Naive thymus-derived CD8-positive, alpha-beta T cell (primary cell): Measurements from ENCODE around the gene CPVL. TPM values are rescaled to one million over a fixed set of nuclear protein-coding genes. Genes with fewer than 3 reads are reported as not detected.

Experiments
- ATAC-seq, 2 donors: fragments of 150-1000 bp; cut with Tn5 transposase in 1 of 2; sonication (Bioruptor Pico), chemical (Tn5 transposase) in 1 of 2; 1 replicate in 1 of 2; 2 replicates in 1 of 2; pipeline ENCODE4 v1.10.0; 2021; ENCODE audit warnings: mild to moderate bottlenecking in 2 of 2, moderate library complexity in 2 of 2
- POLR2A ChIA-PET: fragments of 350-600 bp; sonication (Branson Sonifier 250); formaldehyde crosslinking; loops from one replicate; lab custom pipeline; 2021; ENCODE audit warnings: antibody characterized with exemption; lab: Charles Lee
- DNase-seq, 10 donors: peaks; one replicate each; pipeline versions ENCODE4 v3.0.0 to v3.0.0-alpha.2; 2020 to 2022
- H3K27ac Mint-ChIP-seq, 10 donors: one replicate each; pipeline ENCODE4 v1.8.0; 2020 to 2022; ENCODE audit warnings: mild to moderate bottlenecking in 10 of 10, mixed read lengths in 10 of 10, moderate library complexity in 4 of 10, inconsistent platforms in 1 of 10
- H3K27me3 Mint-ChIP-seq, 5 donors: one replicate each; pipeline ENCODE4 v1.8.0; 2021 to 2022; ENCODE audit warnings: mixed read lengths in 5 of 5
- H3K36me3 Mint-ChIP-seq, 3 donors: one replicate each; pipeline ENCODE4 v1.8.0; 2020 to 2022; ENCODE audit warnings: mixed read lengths in 3 of 3, mild to moderate bottlenecking in 2 of 3, inconsistent platforms in 1 of 3
- H3K4me1 Mint-ChIP-seq, 4 donors: one replicate each; pipeline ENCODE4 v1.8.0; 2021 to 2022; ENCODE audit warnings: mixed read lengths in 4 of 4
- H3K4me3 Mint-ChIP-seq, 10 donors: one replicate each; pipeline ENCODE4 v1.8.0; 2020 to 2022; ENCODE audit warnings: mild to moderate bottlenecking in 10 of 10, mixed read lengths in 10 of 10, moderate library complexity in 6 of 10, inconsistent platforms in 1 of 10
- H3K9me3 Mint-ChIP-seq, 9 donors: one replicate each; pipeline ENCODE4 v1.8.0; 2020 to 2022; ENCODE audit warnings: mixed read lengths in 9 of 9, mild to moderate bottlenecking in 3 of 9, inconsistent platforms in 1 of 9, moderate library complexity in 1 of 9
- polyA plus RNA-seq, 3 donors: library from polyadenylated mRNA; unstranded; fragments of 300-500 nt; fragmentation: Illumina TruSeq; gene quantifications; one replicate each; pipeline ENCODE4 v1.2.3, GENCODE V29; 2021
- total RNA-seq, 8 experiments: library from RNA in 2 of 8; stranded (reverse) in 2 of 8; gene quantifications; one replicate each; pipeline ENCODE4 v1.2.3 and lab custom pipeline; 2021 to 2026

Gene CPVL
- total and polyA plus RNA-seq, 5 experiments from 2014 or later, result 0.70 to 1.4 (median 0.98) TPM; not detected in 1

DNA sequence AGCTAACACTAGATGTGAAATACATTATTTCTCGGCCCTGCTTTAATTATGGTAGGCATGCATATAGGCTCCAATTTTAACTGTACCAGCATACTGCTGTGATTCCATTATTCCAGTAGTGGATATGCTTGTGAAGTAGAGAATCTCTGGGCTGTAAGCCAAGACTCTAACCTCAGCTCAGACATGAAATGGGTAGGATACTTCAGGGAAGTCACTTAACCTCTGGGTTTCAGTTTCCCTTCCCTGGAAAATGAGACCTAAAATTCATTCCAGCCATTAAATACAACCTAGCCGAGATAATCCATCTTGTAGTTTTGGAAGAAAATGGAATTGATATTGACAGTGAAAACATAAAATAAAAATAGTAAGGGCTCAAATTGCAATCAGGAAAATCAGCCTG, 128.6 kb downstream of the CPVL start:
- Mint-ChIP-seq H3K27me3 (peaks cover 0 to 5% (median 0%) of the 10 kb centered on the region in 5 donors), H3K36me3 (peaks cover 0 to 6% (median 0%) of the 10 kb centered on the region in 3 donors), H3K9me3 (peaks cover 0 to 24% (median 8%) of the 10 kb centered on the region in 9 donors), H3K27ac (no peak overlapping the region), H3K4me1 (no peaks in the 10 kb centered on the region), H3K4me3 (no peak overlapping the region)
- ATAC-seq (no peak), DNase-seq (no peak)
- POLR2A ChIA-PET, result no interaction called here

DNA sequence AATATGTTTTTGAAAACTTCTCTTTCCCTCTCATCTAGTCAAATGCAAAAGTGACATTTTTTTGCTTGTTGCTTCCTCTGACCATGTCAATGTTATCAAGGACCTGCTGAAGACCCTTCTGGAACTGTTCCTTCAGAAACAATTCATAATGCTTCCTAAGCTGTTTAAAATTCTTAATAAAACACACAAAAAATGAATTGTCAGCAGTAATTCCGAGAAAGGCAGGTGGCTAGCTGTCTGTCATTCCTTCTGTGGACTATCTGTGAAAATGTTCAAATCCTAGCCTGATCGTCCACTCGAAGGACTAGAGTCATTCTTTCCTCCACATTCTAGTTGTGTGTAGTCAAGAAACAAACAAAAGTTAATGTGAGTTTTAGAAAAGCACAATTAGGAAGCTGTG, 131.6 kb downstream of the CPVL start:
- H3K36me3 Mint-ChIP-seq, result no peaks in the 10 kb centered on the region
- ATAC-seq (no peak), DNase-seq (no peak)
- H3K4me3 Mint-ChIP-seq, result no peak overlapping the region
- no peaks in the 10 kb centered on the region for H3K4me1 Mint-ChIP-seq
- POLR2A ChIA-PET, result no interaction called here
- peaks cover 0 to 2% (median 0%) of the 10 kb centered on the region in 9 donors for H3K9me3 Mint-ChIP-seq
- H3K27ac Mint-ChIP-seq, result no peak overlapping the region
- peaks cover 0 to 2% (median 0%) of the 10 kb centered on the region in 5 donors for H3K27me3 Mint-ChIP-seq

DNA sequence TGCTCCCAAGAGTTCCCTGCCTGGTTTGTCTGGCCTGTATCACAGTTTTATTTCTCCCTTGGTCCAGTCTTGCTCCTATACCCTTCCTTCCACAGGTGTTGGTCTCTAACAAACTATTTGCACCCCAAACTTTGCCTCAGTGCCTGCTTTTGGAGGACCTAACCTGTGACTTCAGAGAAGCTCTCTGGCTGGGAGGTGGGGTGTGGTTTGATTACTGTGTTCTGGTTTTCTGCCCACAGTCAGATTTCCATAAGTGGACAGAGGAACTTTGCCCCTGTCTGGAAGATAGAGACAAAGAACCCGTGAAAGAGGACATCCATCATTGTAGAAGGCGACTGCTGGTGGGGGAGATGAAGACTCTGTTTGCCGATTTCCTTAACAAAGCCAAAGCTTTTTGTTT, 132.4 kb downstream of the CPVL start:
- Mint-ChIP-seq H3K4me1 (no peaks in the 10 kb centered on the region), H3K36me3 (no peaks in the 10 kb centered on the region), H3K27ac (no peak overlapping the region), H3K27me3 (peaks cover 0 to 2% (median 0%) of the 10 kb centered on the region in 5 donors), H3K9me3 (no peaks in the 10 kb centered on the region), H3K4me3 (no peak overlapping the region)
- POLR2A ChIA-PET, result no interaction called here
- ATAC-seq, result no peak
- DNase-seq, result no peak

DNA sequence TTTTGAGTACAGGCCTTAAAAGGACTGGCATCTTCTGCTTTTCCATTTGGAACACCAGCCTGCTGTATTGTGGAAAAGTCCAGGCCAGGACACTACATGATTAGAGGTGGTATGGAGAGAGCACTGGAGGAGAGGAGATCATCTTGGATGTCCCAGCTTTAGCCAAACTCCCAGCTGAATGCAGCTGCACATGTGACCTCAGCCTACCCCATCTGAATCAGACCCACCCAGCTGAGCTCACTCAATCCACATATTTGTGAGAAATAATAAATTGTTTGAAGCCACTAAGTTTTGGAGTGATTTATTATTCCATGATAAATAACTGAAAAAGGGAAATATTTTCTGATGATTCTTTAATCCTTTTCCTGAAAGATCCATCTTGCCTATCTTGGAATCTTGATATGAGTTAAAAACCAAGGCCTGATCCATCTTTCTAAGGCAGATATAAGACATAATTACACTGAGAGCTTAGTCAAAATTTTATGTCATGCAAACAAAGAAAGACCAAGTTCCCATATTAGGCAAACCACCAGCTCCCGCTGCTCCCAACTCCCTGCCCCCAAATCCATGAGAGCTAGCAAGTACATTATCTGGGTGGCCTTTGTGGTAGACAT, 133.1 kb downstream of the CPVL start:
- peaks cover 0 to 2% (median under 1%) of the 10 kb centered on the region in 5 donors for H3K27me3 Mint-ChIP-seq
- H3K4me3 Mint-ChIP-seq, result no peak overlapping the region
- H3K4me1 Mint-ChIP-seq, result no peaks in the 10 kb centered on the region
- H3K9me3 Mint-ChIP-seq, result no peaks in the 10 kb centered on the region
- DNase-seq (no peak), ATAC-seq (no peak)
- POLR2A ChIA-PET, result no interaction called here
- no peaks in the 10 kb centered on the region for H3K36me3 Mint-ChIP-seq
- no peak overlapping the region for H3K27ac Mint-ChIP-seq

DNA sequence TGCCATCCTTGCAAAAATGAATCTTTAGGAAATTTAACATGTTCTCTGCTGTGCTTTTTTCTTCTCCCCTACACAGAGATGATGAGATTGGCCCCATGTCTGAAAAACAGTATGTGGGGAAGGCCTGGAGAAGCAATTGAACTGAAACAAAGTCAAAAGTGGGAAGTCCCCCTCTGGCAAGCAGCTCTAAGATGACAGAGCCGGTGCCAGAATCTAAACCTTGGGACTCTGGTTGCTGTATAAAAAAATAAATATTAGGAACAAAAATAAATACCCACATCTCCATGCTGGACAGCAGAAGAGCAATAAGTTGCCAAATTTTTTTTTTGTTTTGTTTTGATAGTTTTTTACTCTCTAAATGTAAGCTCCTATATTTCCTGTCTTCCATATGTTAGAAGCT, 136.4 kb downstream of the CPVL start:
- DNase-seq (no peak), ATAC-seq (no peak)
- Mint-ChIP-seq H3K36me3 (no peaks in the 10 kb centered on the region), H3K27ac (no peak overlapping the region), H3K9me3 (peaks cover 0 to 4% (median 0%) of the 10 kb centered on the region in 9 donors), H3K27me3 (peaks cover 0 to 9% (median 5%) of the 10 kb centered on the region in 5 donors), H3K4me1 (no peaks in the 10 kb centered on the region), H3K4me3 (no peak overlapping the region)
- POLR2A ChIA-PET, result no interaction called here

DNA sequence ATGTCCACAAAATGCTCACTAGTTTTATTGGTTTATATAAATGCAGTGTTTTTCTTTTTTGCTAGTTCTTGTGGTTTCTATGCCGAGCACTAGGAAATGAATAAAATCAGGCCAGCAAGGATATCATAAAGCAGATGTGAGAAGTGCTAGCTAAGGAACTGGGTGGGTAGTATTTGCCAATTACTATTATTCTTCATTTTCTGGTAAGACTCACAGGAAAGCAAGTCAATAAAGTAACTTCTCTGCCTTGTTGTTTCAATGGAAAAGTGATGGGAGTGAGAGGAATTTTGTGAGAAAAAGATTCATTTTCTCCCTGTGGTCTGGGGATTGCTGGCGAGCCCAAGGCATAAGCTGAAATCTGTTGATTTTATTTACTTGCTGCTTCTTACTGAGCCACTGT, 137.7 kb downstream of the CPVL start:
- ATAC-seq (no peak), DNase-seq (no peak)
- H3K27me3 Mint-ChIP-seq, result peaks cover 0 to 9% (median 5%) of the 10 kb centered on the region in 5 donors
- H3K36me3 Mint-ChIP-seq, result no peaks in the 10 kb centered on the region
- no peak overlapping the region for H3K27ac Mint-ChIP-seq
- POLR2A ChIA-PET, result no interaction called here
- peaks cover 0 to 4% (median 0%) of the 10 kb centered on the region in 9 donors for H3K9me3 Mint-ChIP-seq
- H3K4me1 Mint-ChIP-seq, result no peaks in the 10 kb centered on the region
- no peak overlapping the region for H3K4me3 Mint-ChIP-seq

DNA sequence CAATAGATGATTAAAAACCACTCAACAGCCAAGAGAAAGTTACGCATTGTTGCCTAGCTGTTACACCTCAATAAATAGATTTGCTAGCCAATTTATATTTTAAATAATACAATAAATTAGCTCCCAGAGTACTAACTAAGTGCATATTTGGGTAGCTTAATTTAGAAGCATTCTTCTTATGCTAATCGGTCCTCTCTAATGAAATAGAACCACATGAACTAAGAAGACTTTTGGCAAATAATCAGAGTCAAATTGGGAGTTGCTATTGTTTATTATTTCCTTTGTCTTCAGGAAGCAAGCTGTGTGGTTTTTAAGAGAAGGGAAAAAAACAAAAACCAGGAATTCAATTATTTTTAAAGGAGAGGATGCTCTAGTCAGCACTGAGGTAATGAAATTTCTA, 139.2 kb downstream of the CPVL start:
- DNase-seq (no peak), ATAC-seq (no peak)
- H3K27me3 Mint-ChIP-seq, result peaks cover 0 to 9% (median 5%) of the 10 kb centered on the region in 5 donors
- no peaks in the 10 kb centered on the region for H3K4me1 Mint-ChIP-seq
- no peak overlapping the region for H3K27ac Mint-ChIP-seq
- H3K4me3 Mint-ChIP-seq, result no peak overlapping the region
- POLR2A ChIA-PET, result no interaction called here
- H3K9me3 Mint-ChIP-seq, result peaks cover 0 to 4% (median 0%) of the 10 kb centered on the region in 9 donors
- H3K36me3 Mint-ChIP-seq, result no peaks in the 10 kb centered on the region

DNA sequence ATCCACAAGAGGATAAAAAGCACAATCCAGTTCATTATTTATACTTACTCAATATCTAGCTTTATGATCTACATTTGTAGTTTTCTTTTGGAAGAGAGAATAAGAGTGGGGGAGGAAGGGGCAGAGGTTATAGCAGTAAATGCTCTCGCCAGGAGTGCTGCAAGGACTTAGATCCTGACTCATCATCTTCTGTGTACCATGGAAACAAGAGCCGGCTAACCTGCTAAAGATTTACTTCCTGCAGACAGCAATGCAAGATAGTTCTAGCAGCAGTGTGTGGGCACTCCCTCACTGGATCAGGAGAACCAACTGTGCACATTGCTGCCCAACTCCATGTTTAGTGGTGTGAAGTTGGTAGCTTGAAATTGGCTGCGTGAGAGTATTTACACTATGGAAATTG, 140.5 kb downstream of the CPVL start:
- ATAC-seq (no peak), DNase-seq (no peak)
- Mint-ChIP-seq H3K36me3 (no peaks in the 10 kb centered on the region), H3K4me1 (no peaks in the 10 kb centered on the region), H3K27me3 (peaks cover 0 to 9% (median 5%) of the 10 kb centered on the region in 5 donors), H3K27ac (no peak overlapping the region), H3K4me3 (no peak overlapping the region), H3K9me3 (peaks cover 0 to 4% (median 0%) of the 10 kb centered on the region in 9 donors)
- POLR2A ChIA-PET, result no interaction called here

DNA sequence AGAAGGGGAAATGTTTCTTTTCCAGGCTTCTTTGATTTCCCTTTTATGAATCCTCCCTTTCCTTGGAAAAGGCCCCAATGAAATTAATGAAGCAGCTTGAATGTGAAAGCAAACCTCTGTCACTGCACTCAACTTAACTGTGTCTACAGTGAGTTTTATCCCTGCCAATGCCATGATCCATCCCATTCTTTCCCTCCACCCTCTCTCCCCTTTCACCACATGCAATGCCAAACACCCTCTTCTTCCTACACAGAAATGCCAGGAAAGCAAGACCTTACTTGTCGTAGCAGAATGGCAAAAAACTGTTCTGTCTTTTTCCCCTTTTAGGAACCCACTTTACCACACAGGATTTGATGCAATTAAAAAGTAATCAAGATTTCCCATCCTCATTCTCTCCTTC, 140.9 kb downstream of the CPVL start:
- Mint-ChIP-seq H3K4me1 (no peaks in the 10 kb centered on the region), H3K9me3 (peaks cover 0 to 4% (median 0%) of the 10 kb centered on the region in 9 donors)
- no peak for ATAC-seq

DNA sequence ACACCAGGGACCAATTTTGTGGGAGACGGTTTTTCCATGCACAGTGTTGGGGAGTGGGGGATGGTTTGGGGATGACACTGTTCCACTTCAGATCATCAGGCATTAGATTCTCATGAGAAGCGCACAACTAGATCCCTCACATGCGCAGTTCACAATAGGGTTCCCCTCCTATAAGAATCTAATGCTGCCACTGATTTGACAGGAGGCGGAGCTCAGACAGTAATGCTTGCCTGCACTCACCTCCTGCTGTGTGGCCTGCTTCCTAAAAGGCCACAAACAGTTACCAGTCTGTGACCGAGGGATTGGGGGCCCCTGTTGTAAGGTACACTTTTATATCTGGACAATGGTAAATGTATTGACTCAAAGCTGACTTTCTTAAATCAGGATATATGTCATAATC, 142.6 kb downstream of the CPVL start:
- Mint-ChIP-seq H3K27ac (no peak overlapping the region), H3K27me3 (peaks cover 0 to 9% (median 5%) of the 10 kb centered on the region in 5 donors), H3K9me3 (peaks cover 0 to 4% (median 0%) of the 10 kb centered on the region in 9 donors), H3K4me1 (no peaks in the 10 kb centered on the region), H3K4me3 (no peak overlapping the region), H3K36me3 (no peaks in the 10 kb centered on the region)
- no peak for ATAC-seq
- POLR2A ChIA-PET, result no interaction called here
- DNase-seq, result no peak

More for the DNA sequence above, 140.9 kb downstream of the CPVL start:
- Mint-ChIP-seq H3K4me3 (no peak overlapping the region), H3K27me3 (peaks cover 0 to 9% (median 5%) of the 10 kb centered on the region in 5 donors), H3K27ac (no peak overlapping the region), H3K36me3 (no peaks in the 10 kb centered on the region)
- POLR2A ChIA-PET, result no interaction called here
- no peak for DNase-seq

DNA sequence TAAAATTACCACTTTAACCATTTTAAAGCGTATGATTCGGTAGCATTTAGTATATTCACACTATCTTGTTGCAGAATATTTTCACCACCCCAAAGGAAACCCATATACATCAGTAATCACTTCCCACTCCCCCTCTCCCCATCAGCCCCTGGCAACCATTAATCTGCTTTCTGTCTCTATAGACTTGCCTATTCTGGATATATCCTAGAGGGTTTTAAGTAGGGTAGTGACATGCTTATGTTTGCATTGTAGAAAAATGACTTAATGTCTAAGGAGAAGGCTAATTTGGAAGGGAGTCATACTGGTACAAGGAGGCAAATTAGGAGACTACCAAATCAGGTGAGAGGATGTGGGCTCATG, 145.6 kb downstream of the CPVL start:
- no peaks in the 10 kb centered on the region for H3K4me1 Mint-ChIP-seq

DNA sequence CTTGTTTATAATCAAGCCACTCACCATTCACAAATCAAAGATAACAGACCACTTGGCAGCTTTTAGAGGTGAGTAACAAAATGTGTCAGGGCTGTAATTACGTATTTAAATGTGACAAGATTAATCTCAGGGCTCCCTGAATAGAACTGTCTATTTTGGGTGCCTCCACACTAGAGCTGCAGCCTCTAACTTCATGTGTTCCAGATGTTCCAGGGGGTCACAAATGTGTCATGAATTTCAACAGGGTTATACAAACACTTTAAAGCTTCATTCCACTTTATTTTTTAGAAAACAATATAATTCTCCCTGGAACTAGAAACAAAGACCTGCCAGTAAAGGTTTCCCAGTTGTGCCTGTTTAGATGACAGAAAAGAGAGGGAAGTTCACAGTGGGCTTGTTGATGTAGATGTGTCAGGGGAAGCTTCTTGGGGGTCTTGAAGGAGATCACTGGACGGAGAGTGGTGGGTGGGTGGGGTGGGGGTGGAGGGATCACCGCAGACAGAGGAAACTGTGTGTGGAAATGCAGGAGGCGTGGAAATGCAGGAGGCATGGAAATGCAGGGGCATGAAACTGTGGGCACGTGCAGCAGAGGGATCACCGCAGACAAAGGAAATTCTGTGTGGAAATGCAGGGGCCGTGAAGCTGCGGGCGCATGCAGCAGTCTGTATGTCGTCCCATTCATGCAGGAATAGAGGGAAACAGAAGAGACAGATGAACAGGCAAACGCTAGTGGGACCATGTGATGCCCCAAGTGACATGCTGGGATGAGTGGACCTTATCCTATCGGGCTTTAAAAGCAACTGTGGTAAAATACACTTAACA, 146.2 kb downstream of the CPVL start:
- H3K4me3 Mint-ChIP-seq, result no peak overlapping the region
- POLR2A ChIA-PET, result no interaction called here

More for the DNA sequence above, 145.6 kb downstream of the CPVL start:
- ATAC-seq, result no peak
- Mint-ChIP-seq H3K36me3 (no peaks in the 10 kb centered on the region), H3K27ac (no peak overlapping the region), H3K27me3 (peaks cover 0 to 5% (median 3%) of the 10 kb centered on the region in 5 donors), H3K4me3 (no peak overlapping the region), H3K9me3 (peaks cover 0 to 4% (median 0%) of the 10 kb centered on the region in 9 donors)
- no peak for DNase-seq
- POLR2A ChIA-PET, result no interaction called here

DNA sequence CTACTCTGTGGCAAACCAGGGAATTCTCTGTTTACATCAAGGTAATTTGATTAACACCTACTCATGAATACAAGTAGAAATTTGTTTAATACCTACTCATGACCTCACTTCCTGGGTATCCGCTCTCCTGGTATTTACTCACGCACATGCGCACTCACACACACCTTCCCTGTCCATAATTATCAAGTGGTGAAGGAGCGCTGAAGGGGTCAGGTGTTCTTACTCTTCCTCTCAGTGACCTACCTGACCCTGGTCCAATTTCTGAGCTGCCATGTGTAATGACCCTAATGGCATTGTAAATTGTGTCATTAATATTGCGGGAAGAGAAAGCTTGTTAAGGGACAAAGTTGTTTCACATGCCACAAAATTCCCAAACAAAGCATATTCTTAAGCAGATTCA, 146.9 kb downstream of the CPVL start:
- H3K4me1 Mint-ChIP-seq, result no peaks in the 10 kb centered on the region
- POLR2A ChIA-PET, result no interaction called here
- H3K27ac Mint-ChIP-seq, result no peak overlapping the region
- no peak overlapping the region for H3K4me3 Mint-ChIP-seq
- no peak for ATAC-seq
- H3K27me3 Mint-ChIP-seq, result peaks cover 0 to 3% (median 1%) of the 10 kb centered on the region in 5 donors
- peaks cover 0 to 4% (median 0%) of the 10 kb centered on the region in 9 donors for H3K9me3 Mint-ChIP-seq
- no peak for DNase-seq
- H3K36me3 Mint-ChIP-seq, result no peaks in the 10 kb centered on the region

More for the DNA sequence above, 146.2 kb downstream of the CPVL start:
- no peak for ATAC-seq
- no peak overlapping the region for H3K27ac Mint-ChIP-seq
- no peaks in the 10 kb centered on the region for H3K4me1 Mint-ChIP-seq
- peaks cover 0 to 4% (median 0%) of the 10 kb centered on the region in 9 donors for H3K9me3 Mint-ChIP-seq
- H3K27me3 Mint-ChIP-seq, result peaks cover 0 to 3% (median 1%) of the 10 kb centered on the region in 5 donors
- no peaks in the 10 kb centered on the region for H3K36me3 Mint-ChIP-seq
- DNase-seq, result no peak
